ENCODE data around the gene IL5. TPM values are rescaled to one million over a fixed set of nuclear protein-coding genes. Genes with fewer than 3 reads are reported as not detected.

Gene IL5
- total RNA-seq, 1 experiment from 2014 or later = not detected

DNA sequence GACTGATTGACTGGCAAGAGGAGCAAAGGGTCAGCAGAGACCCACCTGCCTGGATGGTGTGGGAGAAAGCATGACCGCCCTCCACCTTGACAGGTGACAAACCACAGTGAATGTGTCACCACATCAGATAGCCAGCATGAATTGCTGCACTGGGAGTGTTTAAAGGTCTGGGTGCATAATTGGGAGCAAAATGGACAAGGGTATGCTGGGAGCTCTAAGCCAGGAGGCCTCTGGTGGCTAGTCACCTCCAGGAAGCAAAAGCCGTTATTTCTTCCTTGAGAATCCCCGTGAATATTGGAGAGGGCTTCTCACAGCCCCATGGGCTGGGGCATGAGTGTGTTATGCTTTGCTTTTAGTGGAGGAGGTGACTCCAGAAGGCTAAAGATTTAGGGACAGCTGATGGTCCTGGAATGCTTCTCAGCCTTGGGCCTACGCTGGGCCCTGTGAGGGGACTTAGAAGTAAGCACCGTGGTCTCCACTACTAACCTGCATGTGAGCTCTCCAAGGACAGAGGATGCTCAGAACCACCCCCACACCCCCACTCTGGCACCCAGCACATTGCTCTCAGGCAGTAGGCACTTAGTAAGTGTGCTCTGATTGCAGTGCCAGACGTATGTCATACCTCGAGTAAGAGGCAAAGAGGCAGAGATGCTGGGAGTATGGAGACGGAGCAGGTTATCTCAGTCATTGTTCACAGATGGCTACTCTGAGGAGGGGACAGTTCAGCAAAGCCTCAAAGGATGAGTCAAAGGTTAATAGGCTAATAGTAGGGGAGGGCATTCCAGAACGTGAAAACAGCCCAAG lies 43.7 kb downstream of the IL5 start:
- Histone ChIP-seq H2AFZ (ENCODE audit: low read length) (no peak overlapping the region), H3K9me3 (ENCODE audit: low read length) (no peaks in the 10 kb centered on the region), H3K4me3 (ENCODE audit: low read length) (no peak overlapping the region), H4K20me1 (ENCODE audit: low read length) (no peaks in the 10 kb centered on the region), H3K9me2 (replicated peaks; ENCODE audit: low read length) (no peaks in the 10 kb centered on the region), H3K9ac (ENCODE audit: low read length) (no peak overlapping the region), H3K79me2 (ENCODE audit: low read length) (no peaks in the 10 kb centered on the region), H3K36me3 (ENCODE audit: low read depth, low read length) (no peaks in the 10 kb centered on the region), H3K27me3 (ENCODE audit: low read length) (no peaks in the 10 kb centered on the region), H3K4me2 (ENCODE audit: low read length) (no peak overlapping the region), H3F3A (ENCODE audit: low read length, unreplicated experiment) (no peaks in the 10 kb centered on the region), H3K4me1 (ENCODE audit: insufficient read depth, low read length) (peaks cover 40% of the 10 kb centered on the region), H3K27ac (ENCODE audit: low read length) (no peak overlapping the region)
- intact Hi-C loops (cut with micrococcal nuclease) = loop anchor here (10.0 kb wide), 1 partner anchor 205 kb away; the partner anchor contains the start of gene SLC22A4
- ChIA-PET CTCF (interaction anchor here (0.5 kb wide), 1 partner anchor 88 kb away, joined by 3 read pairs; no protein-coding TSS in a partner anchor), POLR2A (ENCODE audit: unreplicated experiment) (no interaction called here)
- TF ChIP-seq EZH2 (IDR thresholded peaks at IDR 0.05; ENCODE audit: low read length, unreplicated experiment) (no peak), EZH2phosphoT487 (IDR thresholded peaks at IDR 0.05; ENCODE audit: borderline replicate concordance, low read length) (no peak)
- TF ChIP-seq, protein P1, sequence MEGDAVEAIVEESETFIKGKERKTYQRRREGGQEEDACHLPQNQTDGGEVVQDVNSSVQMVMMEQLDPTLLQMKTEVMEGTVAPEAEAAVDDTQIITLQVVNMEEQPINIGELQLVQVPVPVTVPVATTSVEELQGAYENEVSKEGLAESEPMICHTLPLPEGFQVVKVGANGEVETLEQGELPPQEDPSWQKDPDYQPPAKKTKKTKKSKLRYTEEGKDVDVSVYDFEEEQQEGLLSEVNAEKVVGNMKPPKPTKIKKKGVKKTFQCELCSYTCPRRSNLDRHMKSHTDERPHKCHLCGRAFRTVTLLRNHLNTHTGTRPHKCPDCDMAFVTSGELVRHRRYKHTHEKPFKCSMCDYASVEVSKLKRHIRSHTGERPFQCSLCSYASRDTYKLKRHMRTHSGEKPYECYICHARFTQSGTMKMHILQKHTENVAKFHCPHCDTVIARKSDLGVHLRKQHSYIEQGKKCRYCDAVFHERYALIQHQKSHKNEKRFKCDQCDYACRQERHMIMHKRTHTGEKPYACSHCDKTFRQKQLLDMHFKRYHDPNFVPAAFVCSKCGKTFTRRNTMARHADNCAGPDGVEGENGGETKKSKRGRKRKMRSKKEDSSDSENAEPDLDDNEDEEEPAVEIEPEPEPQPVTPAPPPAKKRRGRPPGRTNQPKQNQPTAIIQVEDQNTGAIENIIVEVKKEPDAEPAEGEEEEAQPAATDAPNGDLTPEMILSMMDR (conservative IDR thresholded peaks at IDR 0.05; ENCODE audit: low read depth, low read length) = no peak
- ATAC-seq (no peak), DNase-seq (no peak)
- no TSS peak for BruUV-seq (replicated peaks)

DNA sequence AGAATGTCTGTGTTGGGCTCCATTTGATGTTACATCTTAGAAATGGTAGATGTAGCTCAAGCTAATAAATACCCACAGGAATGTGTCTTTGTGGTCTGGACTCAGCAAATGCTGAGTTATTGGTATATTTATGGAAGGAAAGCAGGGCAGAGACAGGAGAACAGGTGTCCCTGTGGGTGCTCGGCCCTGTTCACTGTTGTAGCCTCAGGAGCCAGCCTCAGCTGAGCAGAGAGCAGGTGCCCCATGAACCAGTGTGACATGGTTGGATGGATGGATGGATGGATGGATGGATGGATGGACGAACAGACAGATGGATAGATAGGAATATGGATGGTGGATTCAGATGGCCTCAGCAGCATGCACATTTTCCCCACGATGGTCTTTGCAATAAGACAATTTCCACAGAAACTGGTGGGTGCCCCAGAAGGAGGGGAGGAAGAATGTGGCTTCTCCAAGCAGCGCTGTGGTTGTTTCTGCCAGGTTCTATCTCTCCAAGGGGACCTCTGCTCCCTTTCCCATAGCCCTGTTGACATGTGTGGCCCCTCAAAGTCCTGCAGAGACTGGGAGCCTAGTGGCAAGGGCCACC lies 44.5 kb downstream of the IL5 start:
- ChIA-PET POLR2A (ENCODE audit: unreplicated experiment) (interaction anchor here (0.6 kb wide), 1 partner anchor 84 kb away, joined by 6 read pairs; no protein-coding TSS in a partner anchor), CTCF (interaction anchor here (0.5 to 1.5 kb wide), 3 partner anchors 87 to 261 kb away, joined by 3 to 6 read pairs (median 3); no protein-coding TSS in a partner anchor)
- BruUV-seq (replicated peaks) = no TSS peak
- no peak overlapping the region for H2AFZ ChIP-seq (ENCODE audit: low read length)
- H3F3A ChIP-seq (ENCODE audit: low read length, unreplicated experiment) = no peaks in the 10 kb centered on the region
- no peak overlapping the region for H3K4me2 ChIP-seq (ENCODE audit: low read length)
- no peaks in the 10 kb centered on the region for H3K36me3 ChIP-seq (ENCODE audit: low read depth, low read length)
- H3K4me3 ChIP-seq (ENCODE audit: low read length) = no peak overlapping the region
- DNase-seq = peak; percentile 21
- H4K20me1 ChIP-seq (ENCODE audit: low read length) = no peaks in the 10 kb centered on the region
- TF ChIP-seq, protein P1 (conservative IDR thresholded peaks at IDR 0.05; ENCODE audit: low read depth, low read length) = no peak
- no peak for TF ChIP-seq EZH2 (IDR thresholded peaks at IDR 0.05; ENCODE audit: low read length, unreplicated experiment)
- TF ChIP-seq EZH2phosphoT487 (IDR thresholded peaks at IDR 0.05; ENCODE audit: borderline replicate concordance, low read length) = no peak
- no peak overlapping the region for H3K9ac ChIP-seq (ENCODE audit: low read length)
- no peaks in the 10 kb centered on the region for H3K9me3 ChIP-seq (ENCODE audit: low read length)
- intact Hi-C loops (cut with micrococcal nuclease) = loop anchor here (10.0 kb wide), 1 partner anchor 204 kb away; the partner anchor contains the start of gene SLC22A4
- H3K79me2 ChIP-seq (ENCODE audit: low read length) = no peaks in the 10 kb centered on the region
- H3K27me3 ChIP-seq (ENCODE audit: low read length) = no peaks in the 10 kb centered on the region
- H3K4me1 ChIP-seq (ENCODE audit: insufficient read depth, low read length) = peaks cover 40% of the 10 kb centered on the region
- ATAC-seq = no peak
- H3K27ac ChIP-seq (ENCODE audit: low read length) = peak overlapping the region; percentile 84
- no peaks in the 10 kb centered on the region for H3K9me2 ChIP-seq (replicated peaks; ENCODE audit: low read length)
